ENCODE measurements around the gene CD4.

DNA sequence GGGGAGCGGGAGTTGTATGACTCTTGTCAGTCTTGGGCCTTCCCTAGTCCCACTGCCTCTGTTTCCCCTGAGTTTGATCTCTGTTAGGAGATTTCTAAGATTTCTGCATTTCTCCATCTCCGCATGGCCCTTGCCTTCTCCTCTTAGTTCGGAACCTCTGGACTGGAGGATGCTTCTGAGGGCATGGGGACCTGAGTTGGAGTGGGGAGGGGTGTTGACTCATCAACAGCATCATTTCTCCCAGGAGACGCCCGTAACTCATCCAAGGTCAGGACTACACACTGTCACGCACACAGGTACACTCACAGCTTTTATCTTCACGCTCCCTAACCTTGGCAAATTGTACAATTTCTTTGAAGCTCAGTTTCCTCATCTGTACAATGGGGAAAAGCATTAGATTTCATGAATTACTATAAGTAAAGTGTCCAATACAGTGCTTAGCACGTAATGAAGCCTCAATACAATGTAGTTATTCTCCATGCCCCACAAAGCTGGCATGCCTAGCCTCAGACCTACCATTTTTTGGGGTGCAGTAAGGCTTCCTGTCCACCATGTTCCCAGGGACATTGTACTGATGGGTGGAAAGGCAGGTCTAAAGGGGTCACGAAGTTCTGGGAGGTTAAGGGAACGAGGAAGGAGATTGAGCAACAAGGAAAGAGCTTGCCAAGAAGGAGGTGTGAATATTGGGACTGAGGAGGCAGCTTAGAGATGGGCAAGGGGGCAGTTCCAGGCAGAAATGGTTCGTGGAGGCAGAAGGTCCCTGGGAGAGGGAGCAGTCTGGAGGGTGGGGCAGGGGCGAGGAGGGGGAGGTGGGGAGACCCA lies 17.6 kb upstream of the CD4 start:
- TF ChIP-seq, protein P1, sequence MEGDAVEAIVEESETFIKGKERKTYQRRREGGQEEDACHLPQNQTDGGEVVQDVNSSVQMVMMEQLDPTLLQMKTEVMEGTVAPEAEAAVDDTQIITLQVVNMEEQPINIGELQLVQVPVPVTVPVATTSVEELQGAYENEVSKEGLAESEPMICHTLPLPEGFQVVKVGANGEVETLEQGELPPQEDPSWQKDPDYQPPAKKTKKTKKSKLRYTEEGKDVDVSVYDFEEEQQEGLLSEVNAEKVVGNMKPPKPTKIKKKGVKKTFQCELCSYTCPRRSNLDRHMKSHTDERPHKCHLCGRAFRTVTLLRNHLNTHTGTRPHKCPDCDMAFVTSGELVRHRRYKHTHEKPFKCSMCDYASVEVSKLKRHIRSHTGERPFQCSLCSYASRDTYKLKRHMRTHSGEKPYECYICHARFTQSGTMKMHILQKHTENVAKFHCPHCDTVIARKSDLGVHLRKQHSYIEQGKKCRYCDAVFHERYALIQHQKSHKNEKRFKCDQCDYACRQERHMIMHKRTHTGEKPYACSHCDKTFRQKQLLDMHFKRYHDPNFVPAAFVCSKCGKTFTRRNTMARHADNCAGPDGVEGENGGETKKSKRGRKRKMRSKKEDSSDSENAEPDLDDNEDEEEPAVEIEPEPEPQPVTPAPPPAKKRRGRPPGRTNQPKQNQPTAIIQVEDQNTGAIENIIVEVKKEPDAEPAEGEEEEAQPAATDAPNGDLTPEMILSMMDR (IDR thresholded peaks at IDR 0.05): no peak
- TF ChIP-seq ZFX (IDR thresholded peaks at IDR 0.05; ENCODE audit: borderline replicate concordance): no peak
